ENCODE results near the gene POLG.

POLG gene

DNA sequence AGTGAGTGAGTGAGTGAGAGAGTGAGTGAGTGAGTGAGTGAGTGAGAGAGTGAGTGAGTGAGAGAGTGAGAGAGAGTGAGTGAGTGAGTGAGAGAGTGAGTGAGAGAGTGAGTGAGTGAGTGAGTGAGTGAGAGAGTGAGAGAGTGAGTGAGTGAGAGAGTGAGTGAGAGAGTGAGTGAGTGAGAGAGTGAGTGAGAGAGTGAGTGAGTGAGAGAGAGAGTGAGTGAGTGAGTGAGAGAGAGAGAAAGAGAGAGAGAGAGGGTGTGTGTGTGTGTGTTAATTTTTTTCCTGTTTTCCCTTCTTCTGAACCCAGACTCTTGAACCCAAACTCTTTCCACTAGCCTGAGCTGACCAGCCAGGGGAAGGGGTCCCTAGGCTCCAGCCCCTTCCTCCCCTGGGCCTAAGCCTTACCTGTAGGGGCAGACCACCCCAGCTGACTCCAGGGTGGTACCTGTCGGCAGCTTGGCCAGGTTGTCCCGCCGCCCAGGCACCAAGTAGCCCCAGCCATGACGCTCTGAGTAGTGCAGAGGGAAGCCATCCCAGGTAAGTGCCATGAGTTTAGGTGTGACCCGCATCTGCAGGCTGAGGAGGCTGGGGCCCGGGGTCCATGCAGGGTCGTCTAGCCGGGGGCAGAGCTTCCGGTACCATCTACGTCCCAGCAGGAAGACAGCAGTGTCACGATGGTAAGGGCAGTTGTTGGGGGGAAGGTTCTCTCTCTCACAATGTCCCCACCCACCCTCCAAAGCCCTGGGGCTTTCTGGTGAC, 9.4 kb downstream of the POLG start:
- DNase-seq: no peak

DNA sequence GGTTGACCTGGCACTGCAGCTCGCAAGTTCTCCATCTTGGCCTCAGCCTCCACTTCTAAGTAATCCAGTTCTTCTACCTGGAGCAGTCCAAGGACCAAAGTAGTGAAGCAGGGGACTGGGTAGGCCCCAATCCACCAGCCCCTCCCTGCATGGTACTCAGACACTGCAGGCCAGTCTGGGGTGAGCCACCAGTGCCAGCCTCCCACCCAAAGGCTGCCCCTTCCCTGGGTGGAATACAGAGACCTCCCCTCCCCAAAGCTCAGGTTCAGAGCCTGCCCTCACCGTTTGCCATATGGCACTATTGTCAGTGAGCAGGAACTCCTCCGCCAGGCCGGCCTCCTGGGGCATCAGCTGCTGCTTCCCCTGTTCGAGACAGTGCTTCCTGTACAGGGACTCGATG, 10.8 kb downstream of the POLG start:
- DNase-seq: no peak

DNA sequence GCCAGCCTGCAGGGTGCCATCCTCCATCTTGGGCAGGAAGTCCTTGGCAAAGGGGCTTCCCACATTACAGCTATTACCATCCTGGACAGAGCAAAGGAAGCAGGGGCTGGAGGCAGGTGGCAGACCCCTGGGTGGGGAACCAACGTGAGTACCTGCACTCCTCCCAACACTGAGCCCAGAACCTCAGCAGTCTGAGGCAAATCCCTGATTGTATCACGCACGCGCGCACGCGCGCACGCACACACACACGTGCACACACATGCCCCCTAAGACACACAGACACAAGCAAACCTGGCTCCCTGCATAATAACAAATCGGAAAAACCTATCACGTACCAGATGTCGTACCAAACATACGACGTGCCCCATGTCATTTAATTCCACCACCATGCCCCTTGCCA, 11.8 kb downstream of the POLG start:
- no peak for DNase-seq

DNA sequence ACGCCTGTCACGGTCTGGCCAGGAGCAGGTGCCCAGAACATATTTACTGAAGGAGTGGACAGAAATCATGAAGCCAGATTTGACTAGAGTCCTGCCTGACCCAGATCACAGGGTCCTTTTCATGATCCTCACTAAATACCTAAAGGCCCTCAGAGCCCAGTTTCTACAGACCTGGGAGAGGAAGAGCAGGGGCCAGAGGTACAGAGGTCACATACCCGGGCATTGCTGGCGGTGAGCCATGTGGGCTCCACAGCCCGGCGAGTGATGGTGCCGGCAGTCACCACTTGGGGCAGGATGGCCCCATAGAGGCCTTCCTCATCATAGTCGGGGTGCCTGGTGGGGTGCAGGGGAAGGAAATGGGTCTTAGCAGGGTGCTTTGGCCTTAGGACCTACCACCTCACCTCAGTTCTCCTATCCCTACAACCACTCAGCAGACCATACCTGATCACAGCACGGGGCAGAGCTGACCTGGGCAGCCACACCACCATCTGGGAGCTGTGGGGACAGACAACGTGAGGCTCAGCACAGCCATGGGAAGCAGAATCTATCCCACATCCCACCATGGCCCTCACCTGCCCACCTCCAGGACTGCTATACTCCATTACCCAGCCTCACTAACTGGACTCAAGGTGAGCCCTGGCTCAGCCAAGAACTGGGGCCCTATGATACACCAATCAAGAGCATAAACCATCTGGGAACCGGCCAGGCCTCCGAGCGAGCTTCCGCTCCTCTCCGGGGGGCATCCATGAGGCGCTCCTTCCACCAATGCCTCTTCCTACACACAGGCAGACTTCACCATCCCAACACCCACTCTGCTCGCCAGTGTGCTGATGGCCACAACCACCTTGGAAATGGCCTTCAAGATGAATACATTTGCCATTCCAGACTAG, 12.9 kb downstream of the POLG start:
- DNase-seq: no peak

DNA sequence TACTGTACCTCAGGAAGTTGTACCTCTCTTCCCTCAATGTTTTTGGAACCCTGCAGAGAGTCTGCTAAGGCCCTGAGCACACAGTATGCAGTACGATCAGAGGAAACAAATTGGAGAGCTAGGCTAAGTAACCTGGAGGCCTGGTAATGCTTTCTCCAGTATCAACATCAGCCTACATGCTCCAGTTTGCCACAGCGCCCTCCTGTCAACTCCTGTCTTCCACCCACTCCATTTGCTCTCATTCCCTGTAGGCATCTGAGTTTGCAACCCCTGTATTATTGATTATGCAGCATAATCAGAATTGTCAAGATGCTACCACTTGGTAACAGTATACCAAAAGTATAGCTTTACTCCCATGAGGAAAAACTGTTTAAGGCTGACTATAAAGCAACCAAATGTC, 14.4 kb downstream of the POLG start:
- no peak for DNase-seq

DNA sequence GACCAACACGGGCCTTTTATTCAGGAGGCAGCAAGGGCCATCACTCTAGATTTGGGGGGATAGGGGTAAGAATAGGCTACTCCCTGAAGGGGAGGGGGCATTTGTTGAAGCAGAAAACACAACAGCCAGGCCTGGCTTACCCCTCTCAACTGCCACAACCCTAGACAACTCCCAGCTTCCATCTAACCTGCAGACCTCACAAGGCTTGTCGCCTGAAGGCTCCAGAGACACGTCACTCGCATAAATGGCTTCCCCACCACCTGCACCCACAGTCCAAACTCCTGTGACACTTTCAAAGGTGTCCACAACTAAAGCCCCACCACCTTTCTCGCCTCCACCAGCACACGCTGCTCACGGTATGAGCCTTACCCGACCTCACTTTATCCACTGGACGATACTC, 14.9 kb downstream of the POLG start:
- DNase-seq: no peak

DNA sequence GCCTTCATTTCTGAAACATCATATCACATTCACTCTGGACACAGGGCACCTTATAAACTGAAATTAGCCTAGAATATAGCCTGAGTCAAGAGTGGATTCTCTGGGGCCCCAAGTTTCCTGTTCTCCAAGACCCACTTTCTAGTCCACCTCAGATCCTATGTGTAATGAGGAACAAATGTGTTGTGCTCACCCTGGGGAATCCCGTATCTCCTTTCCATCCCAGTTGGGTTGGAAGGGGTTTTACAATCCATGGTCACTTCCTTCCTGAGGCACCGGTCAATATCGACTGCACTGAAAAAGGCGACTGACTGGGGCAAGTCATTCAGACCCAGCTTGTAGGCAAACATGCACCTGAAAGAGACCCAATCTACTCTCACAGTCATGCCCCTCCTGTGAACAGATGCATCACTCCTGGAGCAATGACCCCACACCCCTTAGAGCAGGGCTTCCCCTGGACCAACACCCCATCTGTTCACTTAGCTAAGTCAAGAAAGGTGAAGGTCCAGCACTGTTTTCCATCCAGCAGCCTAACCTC, 17.4 kb downstream of the POLG start:
- DNase-seq: no peak

DNA sequence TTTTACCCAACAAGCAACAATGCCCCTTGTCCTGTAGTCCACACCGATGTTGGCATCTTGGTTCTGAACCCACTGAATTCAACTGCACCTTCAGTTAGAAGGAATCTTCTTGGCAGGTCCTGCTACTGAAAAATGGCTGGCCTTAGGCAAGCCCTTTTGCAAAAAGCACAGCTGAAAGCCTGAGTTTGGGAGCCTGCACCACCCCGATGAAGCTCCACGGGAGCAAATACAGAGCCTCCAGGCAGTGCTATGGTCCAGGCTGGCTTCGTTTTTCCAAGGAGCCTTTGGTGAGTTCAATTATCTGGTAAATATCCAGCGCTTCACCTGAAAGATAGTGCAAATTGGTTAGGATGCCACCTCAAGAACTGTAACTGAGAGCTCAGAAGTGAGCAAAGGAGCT, 18.1 kb downstream of the POLG start:
- DNase-seq: no peak

DNA sequence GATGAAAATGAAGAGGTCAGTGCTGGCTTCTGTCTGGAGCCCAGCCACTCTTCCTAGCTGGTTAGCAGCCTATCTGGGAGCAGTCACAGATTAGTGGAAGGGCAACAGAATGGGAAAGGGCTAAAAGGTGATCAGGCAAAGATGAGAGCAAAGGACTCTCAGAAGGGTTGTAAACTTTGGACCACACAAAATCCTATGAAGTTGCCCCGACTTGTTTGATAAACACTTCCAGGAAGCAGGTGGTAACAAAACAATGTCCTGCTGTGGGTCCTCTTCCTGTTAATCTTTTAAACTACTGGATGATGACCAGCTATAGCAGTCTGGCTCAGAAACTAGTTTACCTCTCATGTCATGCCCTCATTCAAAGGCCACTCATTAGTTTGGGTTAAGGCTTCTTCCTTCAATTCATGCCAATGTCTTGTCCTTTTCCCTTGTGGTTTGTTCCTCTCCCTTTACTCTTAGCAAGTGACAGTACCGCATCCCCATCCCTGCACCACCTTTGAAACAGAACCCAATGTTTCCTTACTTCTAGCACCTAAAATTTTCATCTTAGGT, 19.2 kb downstream of the POLG start:
- no peak for DNase-seq

DNA sequence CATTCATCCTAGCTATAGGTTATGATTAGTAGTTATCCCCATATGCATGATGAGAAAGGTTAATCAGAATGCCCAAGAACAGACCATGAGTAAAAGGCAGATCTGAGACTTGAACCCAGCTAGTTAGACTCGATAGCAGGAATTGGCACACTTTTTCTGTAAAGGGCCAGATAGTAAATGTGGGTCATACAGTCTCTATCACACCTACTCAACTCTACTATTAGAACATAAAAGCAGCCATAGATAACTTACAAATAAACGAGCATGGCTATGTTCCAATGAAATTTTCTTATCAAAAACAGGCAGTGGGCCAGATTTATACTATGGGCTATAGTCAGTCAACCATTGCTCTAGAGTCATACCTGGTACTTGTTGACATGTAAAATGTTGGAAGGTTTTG, 24.6 kb downstream of the POLG start:
- no peak for DNase-seq

DNA sequence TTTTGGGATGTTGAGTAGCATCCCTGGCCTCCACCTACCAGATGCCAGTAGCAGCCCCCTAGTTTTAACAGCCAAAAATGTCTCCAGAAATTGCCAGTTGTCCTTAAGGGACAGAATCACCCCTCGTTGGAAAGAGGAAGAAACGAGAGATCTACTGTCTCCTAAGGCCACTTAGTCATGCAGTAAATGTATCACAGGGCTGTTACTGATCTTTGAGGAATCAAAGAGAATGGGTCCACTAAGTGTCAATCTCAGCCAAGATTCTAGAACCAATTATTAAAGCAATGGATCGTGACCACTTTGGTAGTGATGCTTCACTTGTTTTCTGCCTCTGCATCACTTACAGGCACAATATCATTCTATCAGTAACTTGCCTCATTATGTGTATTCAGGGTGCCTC, 26.4 kb downstream of the POLG start:
- no peak for DNase-seq

DNA sequence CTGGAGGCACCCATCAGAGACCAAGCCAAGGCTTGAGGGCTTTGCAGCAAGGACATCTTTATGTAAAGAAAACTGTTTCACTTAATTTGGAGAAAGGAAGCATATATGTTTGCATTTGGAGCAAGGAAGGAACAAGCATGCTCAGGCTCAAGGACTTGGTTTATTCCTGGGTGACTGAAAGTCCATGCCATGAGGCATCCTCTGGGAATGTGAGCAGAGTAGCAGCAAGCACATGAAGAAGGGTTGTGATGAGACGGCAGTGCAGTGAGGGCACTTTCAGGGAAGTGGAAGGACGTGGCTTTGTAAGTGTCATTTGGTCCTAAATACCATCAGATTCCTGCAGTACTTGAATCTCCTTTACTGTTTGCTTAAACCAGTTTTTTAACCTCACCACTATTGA, 26.8 kb downstream of the POLG start:
- DNase-seq: no peak

DNA sequence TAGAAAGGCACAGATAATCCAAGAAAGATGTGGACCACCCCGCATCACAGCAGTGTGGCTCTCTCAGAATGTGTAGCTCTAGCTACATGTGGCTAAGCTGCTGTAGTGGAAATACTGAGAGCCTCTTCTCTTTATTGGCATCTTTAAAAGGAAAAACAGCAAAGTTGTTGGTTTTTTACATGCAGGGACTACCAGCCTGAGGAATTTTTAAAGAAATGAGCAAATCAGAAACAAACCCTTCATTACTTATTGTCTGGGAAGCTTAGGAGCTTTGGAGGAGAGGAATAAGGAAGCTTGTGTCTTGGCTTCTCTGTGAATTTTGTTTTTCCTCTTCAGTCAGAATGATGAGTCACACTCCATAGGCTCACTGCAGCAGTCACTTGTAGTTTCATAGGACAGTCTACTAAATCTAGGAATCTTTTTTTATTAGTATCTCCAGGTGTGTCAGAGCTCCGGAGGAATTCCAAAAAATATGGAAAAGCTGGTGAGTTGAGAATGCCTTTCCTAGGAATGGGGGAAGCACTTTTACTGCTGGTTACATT, 27.5 kb downstream of the POLG start:
- no peak for DNase-seq

DNA sequence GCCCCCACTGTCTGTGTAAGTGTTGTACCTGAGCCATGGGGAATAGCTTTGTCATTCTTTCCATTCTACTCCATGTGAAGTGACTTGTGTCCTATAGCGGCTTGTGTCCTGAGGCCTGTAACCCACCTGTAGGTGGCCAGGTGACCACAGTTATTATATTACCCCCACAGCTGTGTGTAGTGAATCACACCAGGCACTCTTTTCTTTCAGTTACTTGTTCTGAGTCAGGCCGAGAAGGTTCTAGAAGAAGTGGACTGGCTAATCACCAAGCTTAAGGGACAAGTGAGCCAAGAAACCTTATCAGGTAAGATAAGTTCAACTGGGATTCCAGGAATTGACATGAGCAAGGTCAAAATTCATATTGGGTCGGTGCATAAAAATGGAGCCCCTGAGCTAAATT, 29.2 kb downstream of the POLG start:
- no peak for DNase-seq

DNA sequence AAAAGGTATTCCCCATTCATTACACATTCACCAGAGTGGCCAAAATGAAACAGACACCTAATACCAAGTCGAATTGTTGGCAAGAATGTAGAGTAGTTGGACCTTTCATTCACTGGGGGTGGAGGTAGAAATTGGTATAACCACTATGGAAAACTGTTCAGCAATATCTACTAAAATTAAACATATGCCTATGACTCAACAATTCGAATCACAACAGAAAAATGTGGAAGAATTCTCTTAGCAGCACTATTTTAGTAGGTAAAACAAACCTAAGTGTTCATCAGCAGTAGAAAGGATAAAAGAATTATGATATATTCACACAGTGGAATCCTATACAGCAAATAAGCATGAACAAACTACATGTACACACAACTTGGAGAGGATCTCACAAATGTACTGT, 30.6 kb downstream of the POLG start:
- no peak for DNase-seq

DNA sequence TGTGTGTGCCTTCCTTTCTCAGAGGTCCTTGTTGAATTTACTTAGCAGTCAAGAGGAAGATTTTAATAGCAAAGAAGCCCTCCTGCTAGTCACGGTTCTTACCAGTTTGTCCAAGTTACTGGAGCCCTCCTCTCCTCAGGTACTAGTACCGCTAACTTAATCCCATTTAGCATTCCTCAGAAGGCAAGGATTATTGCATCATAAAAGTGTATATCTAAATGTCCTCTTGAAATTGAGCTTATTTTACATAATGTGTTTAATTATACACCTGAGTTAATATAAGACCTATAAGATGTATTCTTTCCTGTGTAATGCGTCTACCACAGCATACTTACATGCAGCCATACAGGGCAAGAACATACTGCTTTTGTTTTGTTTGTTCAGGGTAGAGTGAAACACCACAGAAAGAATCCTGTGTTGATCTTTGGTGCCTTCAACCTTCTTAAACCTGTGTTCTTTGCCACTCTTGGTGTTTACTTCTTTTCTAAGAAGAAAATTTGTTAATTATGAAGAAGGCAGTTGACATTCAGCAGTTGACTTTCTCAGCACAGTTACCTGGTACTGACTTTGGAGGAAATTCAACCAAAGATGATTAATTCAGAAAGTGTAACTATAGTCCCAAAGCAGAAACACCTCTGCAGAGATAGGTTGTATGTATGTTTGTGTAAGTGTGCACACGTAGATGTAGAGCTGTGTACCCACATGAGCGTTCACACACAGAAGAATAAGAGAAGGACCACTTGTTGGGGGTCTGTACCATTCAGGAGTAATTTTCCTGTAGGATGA, 33.1 kb downstream of the POLG start:
- no peak for DNase-seq

DNA sequence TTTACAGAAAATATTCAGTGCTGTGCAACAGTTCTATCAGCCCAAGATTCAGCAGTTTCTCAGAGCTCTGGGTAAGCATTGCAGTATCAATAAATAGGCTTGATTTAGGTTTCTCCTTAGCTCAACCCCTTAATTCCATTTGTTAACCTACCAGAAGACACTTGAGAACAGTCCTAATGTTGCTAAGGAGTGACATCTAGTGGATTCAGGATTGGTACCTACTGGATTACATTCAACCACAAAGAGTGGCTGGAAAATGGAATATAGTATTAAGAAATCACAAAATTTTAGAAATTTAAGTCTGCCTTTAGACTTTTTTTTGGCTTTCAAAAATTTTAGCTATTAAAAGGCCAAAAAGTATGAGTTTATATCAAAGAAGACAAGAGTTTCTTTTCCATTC, 34.7 kb downstream of the POLG start:
- DNase-seq: no peak

DNA sequence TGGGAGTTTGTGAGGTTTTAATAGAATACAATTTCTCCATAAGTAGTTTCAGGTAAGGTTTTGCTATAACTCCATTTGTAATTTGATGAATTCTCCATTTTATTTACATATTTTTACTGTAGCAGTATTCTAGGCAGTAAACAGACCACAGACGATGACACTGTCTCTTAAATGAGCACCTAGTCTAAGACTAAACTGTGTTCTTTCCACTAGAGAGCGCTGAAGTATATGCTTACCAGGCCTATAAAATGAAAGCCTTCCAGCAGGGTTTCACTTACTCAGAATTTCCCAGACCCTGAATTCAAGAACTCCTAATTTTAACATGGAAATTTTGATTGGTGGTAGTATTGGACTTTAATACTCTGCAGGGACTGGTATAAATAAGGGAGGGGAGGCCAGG, 41.6 kb downstream of the POLG start:
- DNase-seq: no peak

DNA sequence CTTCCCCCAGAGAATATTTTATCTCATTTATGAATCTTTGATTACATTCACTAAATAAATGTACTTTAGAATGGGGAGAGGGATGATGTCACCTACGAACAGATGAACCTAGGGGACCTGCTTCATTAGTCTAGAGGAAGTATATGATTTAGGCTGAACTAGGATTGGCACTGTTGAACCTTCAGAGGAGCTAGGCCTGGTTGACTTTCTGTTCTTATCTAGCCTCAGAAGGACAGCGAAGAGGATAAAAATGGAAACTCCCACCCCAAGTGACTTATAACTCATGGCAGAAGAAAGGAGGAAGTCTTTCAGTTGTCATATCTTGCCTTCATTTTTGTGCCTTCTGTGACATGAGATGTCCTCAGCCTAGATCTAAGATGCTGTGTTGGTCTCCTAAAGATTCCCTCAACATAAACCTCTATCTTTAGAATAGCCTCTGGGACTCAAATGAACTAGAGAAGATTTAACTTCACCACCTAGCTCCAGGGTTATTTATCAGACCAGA, 42.6 kb downstream of the POLG start:
- DNase-seq: no peak

DNA sequence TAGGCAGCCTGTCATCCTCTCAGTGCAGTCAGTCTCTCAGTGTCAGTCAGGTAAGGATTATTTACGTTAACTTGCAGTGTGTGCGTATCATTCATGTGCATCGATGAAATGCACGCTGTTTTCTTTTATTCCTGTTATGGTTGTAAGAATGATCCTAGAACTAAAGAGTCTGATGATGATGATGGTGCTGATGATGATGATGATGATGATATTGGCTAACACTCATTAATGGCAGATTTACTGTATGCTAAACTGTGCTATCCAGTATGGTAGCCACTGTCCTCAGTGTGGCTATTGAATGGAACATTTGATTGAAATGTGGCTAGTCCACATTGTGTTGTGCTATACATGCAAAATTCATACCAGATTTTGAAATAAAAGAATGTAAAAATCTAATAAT, 51.4 kb downstream of the POLG start:
- no peak for DNase-seq

DNA sequence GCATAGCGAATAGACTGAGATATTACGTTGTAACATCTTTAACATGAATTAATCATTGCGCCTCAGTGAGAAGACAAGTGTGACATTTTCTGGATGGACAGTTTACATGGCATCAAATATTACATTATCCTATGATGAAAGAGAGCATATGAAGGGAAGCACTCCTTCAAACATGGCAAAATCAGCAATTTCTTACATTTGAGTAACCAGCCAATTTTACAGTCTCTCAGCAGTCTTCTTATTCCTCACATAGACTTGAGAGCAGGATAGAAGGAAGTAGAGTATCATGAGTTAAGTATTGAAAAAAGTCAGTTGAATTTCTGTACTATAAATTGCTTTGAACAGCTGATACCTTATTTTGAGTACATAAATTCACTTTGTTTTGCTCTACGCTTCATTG, 52.0 kb downstream of the POLG start:
- no peak for DNase-seq

DNA sequence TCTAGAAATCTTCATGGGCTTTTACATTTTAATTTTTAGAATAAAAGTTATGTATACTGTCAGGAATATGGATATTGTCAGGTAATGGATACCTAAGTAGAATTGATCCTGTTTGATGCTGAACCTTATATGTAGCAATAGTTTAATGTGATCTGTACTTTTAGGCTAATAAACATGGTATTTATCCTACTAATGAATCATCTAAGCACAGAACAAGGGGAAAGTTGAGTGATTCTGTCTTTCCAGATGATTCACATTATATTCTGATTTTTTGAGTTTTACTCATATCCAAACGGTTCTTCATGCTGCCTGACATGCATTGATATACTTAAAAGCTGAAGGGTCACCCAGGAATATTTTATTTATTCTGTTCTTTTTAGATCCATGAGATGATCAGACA, 56.3 kb downstream of the POLG start:
- no peak for DNase-seq
